ENCODE data around the gene CMTM5. TPM values are rescaled to one million over a fixed set of nuclear protein-coding genes. Genes with fewer than 3 reads are reported as not detected.
"Not testable (repeated sequence)": the region's sequence is repeated elsewhere in the genome, so short reads cannot be mapped to it uniquely, and the experiment has no call there.

The CMTM5 gene
- total RNA-seq, 2 experiments from 2014 or later = not detected

- POLR2A ChIA-PET = no interaction called here
- CTCF ChIA-PET = interaction anchor here (0.8 to 7.5 kb wide), 4 partner anchors 29 to 120 kb away, joined by 3 to 87 read pairs (median 4); partner anchors contain the start of gene SLC22A17
- Mint-ChIP-seq H3K27ac (no peak overlapping the region), H3K36me3 (ENCODE audit: low read depth) (no peaks in the 10 kb centered on the region), H3K27me3 (ENCODE audit: low read depth) (peaks cover 6% of the 10 kb centered on the region), H3K4me1 (ENCODE audit: low read depth) (peaks cover 2% of the 10 kb centered on the region), H3K9me3 (ENCODE audit: insufficient read depth) (no peaks in the 10 kb centered on the region), H3K4me3 (no peak overlapping the region)
- no peak for ATAC-seq
- DNase-seq = no peak
These were observed 5.0 kb downstream of the CMTM5 start for GRCh38 chr14:23381871-23382270.

DNA sequence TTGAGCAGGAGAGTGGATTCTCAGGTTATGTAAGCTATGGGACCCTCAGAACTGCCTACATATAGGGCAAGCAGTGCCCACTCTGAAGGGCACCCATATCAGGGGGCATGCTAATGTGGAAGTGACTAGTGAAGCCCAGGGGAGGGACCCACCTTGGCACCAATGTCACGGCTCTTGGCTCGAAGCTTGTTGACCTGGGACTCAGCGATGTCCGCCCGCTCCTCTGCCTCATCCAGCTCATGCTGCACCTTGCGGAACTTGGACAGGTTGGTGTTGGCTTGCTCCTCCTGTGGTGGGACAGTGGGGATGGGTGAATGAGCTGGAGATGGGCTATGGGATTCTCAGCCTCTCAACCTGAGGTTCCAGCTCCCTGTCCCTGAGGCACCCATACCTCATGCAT lies 5.4 kb downstream of the CMTM5 start:
- POLR2A ChIA-PET = no interaction called here
- no peaks in the 10 kb centered on the region for H3K9me3 Mint-ChIP-seq (ENCODE audit: insufficient read depth)
- no peak overlapping the region for H3K4me3 Mint-ChIP-seq
- H3K4me1 Mint-ChIP-seq (ENCODE audit: low read depth) = peaks cover 1% of the 10 kb centered on the region
- ATAC-seq = no peak
- DNase-seq = no peak
- CTCF ChIA-PET = interaction anchor here (0.8 to 7.5 kb wide), 5 partner anchors 29 to 120 kb away, joined by 3 to 87 read pairs (median 3); partner anchors contain the start of gene SLC22A17
- no peak overlapping the region for H3K27ac Mint-ChIP-seq
- H3K36me3 Mint-ChIP-seq (ENCODE audit: low read depth) = no peaks in the 10 kb centered on the region
- peaks cover 6% of the 10 kb centered on the region for H3K27me3 Mint-ChIP-seq (ENCODE audit: low read depth)

GRCh38 chr14:23382731-23383440 lies 6.0 kb downstream of the CMTM5 start:
- DNase-seq (no peak), ATAC-seq (no peak)
- CTCF ChIA-PET = interaction anchor here (0.8 to 7.5 kb wide), 5 partner anchors 30 to 121 kb away, joined by 3 to 87 read pairs (median 3); partner anchors contain the start of gene SLC22A17
- Mint-ChIP-seq H3K4me3 (no peak overlapping the region), H3K27ac (no peak overlapping the region), H3K4me1 (ENCODE audit: low read depth) (no peaks in the 10 kb centered on the region), H3K27me3 (ENCODE audit: low read depth) (peaks cover 6% of the 10 kb centered on the region), H3K9me3 (ENCODE audit: insufficient read depth) (no peaks in the 10 kb centered on the region), H3K36me3 (ENCODE audit: low read depth) (no peaks in the 10 kb centered on the region)
- POLR2A ChIA-PET = no interaction called here

DNA sequence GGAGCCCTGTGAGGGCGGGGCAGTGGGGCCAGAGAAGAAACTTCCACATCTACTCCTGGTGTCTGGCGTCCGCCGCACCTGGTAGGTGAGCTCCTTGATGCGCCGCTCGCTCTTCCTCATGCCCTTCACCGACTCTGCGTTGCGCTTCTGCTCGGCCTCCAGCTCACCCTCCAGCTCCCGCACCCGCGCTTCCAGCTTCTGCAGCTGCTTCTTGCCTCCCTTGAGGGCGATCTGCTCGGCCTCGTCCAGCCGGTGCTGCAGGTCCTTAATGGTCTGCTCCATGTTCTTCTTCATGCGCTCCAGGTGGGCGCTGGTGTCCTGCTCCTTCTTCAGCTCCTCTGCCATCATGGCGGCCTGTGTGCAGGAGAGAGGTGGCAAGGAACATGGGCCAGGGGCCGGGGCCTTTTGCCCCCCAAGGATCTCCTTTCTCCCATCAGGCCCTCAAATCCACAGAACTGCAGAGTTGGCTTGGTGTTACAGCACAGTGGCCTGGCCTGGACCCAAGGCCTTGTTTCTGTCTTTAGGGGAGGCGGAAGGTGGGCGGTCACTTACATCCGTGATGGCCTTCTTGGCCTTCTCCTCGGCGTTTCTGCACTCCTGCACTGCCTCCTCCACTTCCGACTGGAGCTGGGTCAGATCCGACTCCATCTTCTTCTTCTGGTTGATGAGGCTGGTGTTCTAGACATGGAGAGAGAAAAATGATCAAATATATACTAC lies 7.7 kb downstream of the CMTM5 start:
- Mint-ChIP-seq H3K27me3 (ENCODE audit: low read depth) (peaks cover 2% of the 10 kb centered on the region), H3K4me3 (no peak overlapping the region), H3K9me3 (ENCODE audit: insufficient read depth) (no peaks in the 10 kb centered on the region), H3K4me1 (ENCODE audit: low read depth) (no peaks in the 10 kb centered on the region), H3K27ac (no peak overlapping the region), H3K36me3 (ENCODE audit: low read depth) (no peaks in the 10 kb centered on the region)
- CTCF ChIA-PET = interaction anchor here (1.2 to 7.5 kb wide), 2 partner anchors 57 to 264 kb away, joined by 4 to 87 read pairs; no protein-coding TSS in a partner anchor
- DNase-seq (no peak), ATAC-seq (no peak)
- POLR2A ChIA-PET = no interaction called here

- POLR2A ChIA-PET = no interaction called here
- CTCF ChIA-PET = interaction anchor here (0.9 to 1.2 kb wide), 2 partner anchors 64 to 265 kb away, joined by 3 to 4 read pairs; partner anchors contain the start of gene PABPN1
These were observed 8.4 kb downstream of the CMTM5 start for GRCh38 chr14:23385244-23385641.

DNA sequence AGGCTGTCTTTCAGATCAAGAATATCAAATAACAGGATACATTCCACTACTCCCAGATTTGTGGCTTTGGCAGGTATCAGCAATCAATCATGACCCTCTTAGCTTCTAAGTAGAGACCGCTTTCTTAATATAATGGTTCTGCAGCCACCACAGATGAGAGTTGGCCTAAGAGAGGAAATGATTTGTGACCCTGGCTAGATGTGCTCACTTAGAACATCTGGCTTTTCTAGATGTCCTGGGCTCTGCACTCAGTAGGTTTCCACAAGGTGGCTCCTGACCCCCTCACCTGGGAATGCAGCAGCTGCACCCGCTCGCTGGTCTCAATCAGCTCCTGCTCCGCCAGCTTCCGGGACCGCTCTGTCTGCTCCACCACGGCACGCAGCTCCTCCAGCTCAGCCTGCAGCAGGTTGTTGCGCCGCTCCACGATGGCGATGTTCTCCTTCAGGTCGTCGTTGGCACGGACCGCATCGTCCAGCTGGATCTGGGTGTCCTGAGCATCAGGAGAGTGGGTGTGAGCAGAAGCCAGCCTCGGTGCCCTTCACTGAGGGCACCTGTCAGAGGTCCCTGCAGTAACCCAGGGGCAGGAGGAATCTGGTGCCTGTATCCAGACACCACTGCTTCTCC lies 8.9 kb downstream of the CMTM5 start:
- ChIA-PET POLR2A (no interaction called here), CTCF (interaction anchor here (0.9 to 1.2 kb wide), 2 partner anchors 64 to 265 kb away, joined by 3 to 4 read pairs; partner anchors contain the start of gene PABPN1)
- H3K27ac Mint-ChIP-seq = no peak overlapping the region

More at GRCh38 chr14:23385244-23385641, 8.4 kb downstream of the CMTM5 start:
- Mint-ChIP-seq H3K9me3 (ENCODE audit: insufficient read depth) (no peaks in the 10 kb centered on the region), H3K36me3 (ENCODE audit: low read depth) (no peaks in the 10 kb centered on the region), H3K4me1 (ENCODE audit: low read depth) (no peaks in the 10 kb centered on the region), H3K27ac (no peak overlapping the region), H3K27me3 (ENCODE audit: low read depth) (peaks cover 2% of the 10 kb centered on the region), H3K4me3 (no peak overlapping the region)
- no peak for DNase-seq
- no peak for ATAC-seq

DNA sequence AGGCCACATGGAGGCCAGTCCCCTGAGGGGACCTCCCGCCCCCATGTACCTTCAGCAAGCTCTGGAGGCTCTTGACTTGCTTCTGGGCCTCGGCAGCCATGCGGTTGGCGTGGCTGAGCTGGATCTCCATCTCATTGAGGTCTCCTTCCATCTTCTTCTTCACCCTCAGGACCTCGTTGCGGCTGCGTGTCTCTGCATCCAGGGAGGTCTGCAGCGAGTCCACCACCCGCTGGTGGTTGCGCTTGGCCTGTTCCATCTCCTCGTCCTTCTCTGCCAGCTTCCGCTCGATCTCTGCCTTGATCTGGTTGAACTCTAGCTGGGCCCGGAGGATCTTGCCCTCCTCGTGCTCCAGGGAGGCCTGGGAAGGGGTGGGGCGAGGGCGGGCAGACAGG lies 9.4 kb downstream of the CMTM5 start:
- H3K9me3 Mint-ChIP-seq (ENCODE audit: insufficient read depth); H3K36me3 Mint-ChIP-seq (ENCODE audit: low read depth); POLR2A ChIA-PET; H3K27me3 Mint-ChIP-seq (ENCODE audit: low read depth); ATAC-seq; H3K4me3 Mint-ChIP-seq; H3K4me1 Mint-ChIP-seq (ENCODE audit: low read depth); DNase-seq; CTCF ChIA-PET; H3K27ac Mint-ChIP-seq: not testable (repeated sequence)

More for the DNA sequence above, 8.9 kb downstream of the CMTM5 start:
- no peaks in the 10 kb centered on the region for H3K4me1 Mint-ChIP-seq (ENCODE audit: low read depth)
- peaks cover 2% of the 10 kb centered on the region for H3K27me3 Mint-ChIP-seq (ENCODE audit: low read depth)
- H3K9me3 Mint-ChIP-seq (ENCODE audit: insufficient read depth) = no peaks in the 10 kb centered on the region
- H3K36me3 Mint-ChIP-seq (ENCODE audit: low read depth) = no peaks in the 10 kb centered on the region
- DNase-seq (no peak), ATAC-seq (no peak)
- no peak overlapping the region for H3K4me3 Mint-ChIP-seq

- CTCF ChIA-PET = no interaction called here
- H3K9me3 Mint-ChIP-seq (ENCODE audit: insufficient read depth) = no peaks in the 10 kb centered on the region
- H3K27ac Mint-ChIP-seq = no peak overlapping the region
These were observed 10.2 kb downstream of the CMTM5 start for GRCh38 chr14:23386999-23387398.

DNA sequence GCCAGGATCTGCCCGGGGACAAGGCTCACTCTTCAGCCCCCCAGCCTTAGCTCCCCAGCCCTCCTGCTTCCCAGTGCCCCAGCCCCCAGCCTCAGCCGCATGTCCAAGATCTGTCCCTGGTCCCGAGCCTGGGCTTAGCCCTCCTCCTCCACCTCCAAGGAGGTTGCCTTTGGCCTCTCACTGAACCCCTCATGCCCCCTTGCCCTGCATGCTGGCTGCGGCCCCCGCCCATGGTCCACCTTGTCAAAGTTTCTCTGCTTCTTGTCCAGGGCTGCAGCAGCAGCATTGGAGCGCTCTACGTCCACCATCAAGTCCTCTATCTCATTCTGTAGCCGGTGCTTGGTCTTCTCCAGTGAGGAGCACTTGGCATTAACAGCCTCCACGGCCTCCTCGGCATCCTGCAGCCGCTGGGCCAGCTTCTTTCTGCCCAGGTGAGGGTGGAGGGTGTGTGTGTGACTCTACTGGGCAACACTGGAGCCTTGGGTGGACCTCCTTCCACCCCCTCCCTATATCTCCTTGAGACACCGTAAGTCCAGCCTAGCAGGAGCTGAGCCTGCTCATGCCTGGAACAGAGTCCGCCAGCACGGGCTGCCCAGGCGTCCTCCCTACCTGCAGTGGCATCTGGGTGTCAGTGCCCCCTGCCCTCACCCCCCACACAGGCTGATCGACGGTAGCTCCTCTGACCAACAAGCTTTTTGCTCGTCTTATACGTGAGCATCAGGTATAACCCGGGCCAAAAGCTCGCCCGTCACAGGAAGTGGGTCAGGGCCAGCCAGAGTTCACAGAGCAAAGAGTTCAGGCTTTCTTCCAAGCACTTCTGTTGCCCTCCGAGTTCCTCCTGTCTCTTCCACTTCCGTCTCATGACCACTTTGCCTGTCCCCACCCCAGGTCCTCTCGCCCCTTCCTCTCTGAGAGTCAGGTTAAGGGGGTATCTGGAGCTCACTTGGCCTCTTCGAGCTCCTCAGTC lies 11.4 kb downstream of the CMTM5 start:
- Mint-ChIP-seq H3K9me3 (ENCODE audit: insufficient read depth) (no peaks in the 10 kb centered on the region), H3K27ac (no peak overlapping the region), H3K36me3 (ENCODE audit: low read depth) (no peaks in the 10 kb centered on the region), H3K4me1 (ENCODE audit: low read depth) (no peaks in the 10 kb centered on the region), H3K4me3 (no peak overlapping the region), H3K27me3 (ENCODE audit: low read depth) (no peaks in the 10 kb centered on the region)
- no peak for DNase-seq
- ChIA-PET CTCF (no interaction called here), POLR2A (interaction anchor here (0.7 kb wide), 1 partner anchor 160 kb away, joined by 3 read pairs; no protein-coding TSS in a partner anchor)
- ATAC-seq = no peak

More at GRCh38 chr14:23386999-23387398, 10.2 kb downstream of the CMTM5 start:
- peaks cover 2% of the 10 kb centered on the region for H3K27me3 Mint-ChIP-seq (ENCODE audit: low read depth)
- POLR2A ChIA-PET = no interaction called here
- DNase-seq (no peak), ATAC-seq (no peak)
- H3K4me3 Mint-ChIP-seq = no peak overlapping the region
- H3K36me3 Mint-ChIP-seq (ENCODE audit: low read depth) = no peaks in the 10 kb centered on the region
- H3K4me1 Mint-ChIP-seq (ENCODE audit: low read depth) = no peaks in the 10 kb centered on the region

DNA sequence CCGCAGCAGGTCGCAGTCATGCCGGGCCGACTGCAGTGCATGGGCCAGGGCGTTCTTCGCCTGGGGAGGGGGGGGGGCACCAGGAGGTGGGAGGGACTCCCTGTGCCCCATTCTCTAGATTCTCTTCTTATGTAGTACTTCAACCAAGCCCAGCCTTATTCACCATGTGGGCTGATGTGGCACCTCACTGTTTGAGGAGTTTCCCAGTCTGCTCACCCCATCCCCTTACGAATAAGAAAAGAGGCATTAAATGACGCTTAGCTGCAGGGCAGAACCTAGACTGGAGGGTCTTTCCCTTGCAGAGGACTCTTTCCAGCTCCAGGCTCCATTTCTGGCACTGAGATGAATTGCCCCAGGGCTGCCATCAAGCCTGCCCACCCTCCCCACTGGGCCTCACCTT lies 12.2 kb downstream of the CMTM5 start:
- DNase-seq (no peak), ATAC-seq (no peak)
- no peaks in the 10 kb centered on the region for H3K27me3 Mint-ChIP-seq (ENCODE audit: low read depth)
- no peak overlapping the region for H3K27ac Mint-ChIP-seq
- H3K4me1 Mint-ChIP-seq (ENCODE audit: low read depth) = no peaks in the 10 kb centered on the region
- POLR2A ChIA-PET = interaction anchor here (0.7 kb wide), 1 partner anchor 225 kb away, joined by 3 read pairs; no protein-coding TSS in a partner anchor
- no peaks in the 10 kb centered on the region for H3K9me3 Mint-ChIP-seq (ENCODE audit: insufficient read depth)
- CTCF ChIA-PET = no interaction called here
- no peak overlapping the region for H3K4me3 Mint-ChIP-seq
- no peaks in the 10 kb centered on the region for H3K36me3 Mint-ChIP-seq (ENCODE audit: low read depth)

- Mint-ChIP-seq H3K27me3 (ENCODE audit: low read depth) (no peaks in the 10 kb centered on the region), H3K9me3 (ENCODE audit: insufficient read depth) (no peaks in the 10 kb centered on the region), H3K4me3 (no peak overlapping the region), H3K4me1 (ENCODE audit: low read depth) (no peaks in the 10 kb centered on the region), H3K36me3 (ENCODE audit: low read depth) (no peaks in the 10 kb centered on the region), H3K27ac (no peak overlapping the region)
- ChIA-PET CTCF (no interaction called here), POLR2A (interaction anchor here (0.7 kb wide), 1 partner anchor 226 kb away, joined by 3 read pairs; no protein-coding TSS in a partner anchor)
- ATAC-seq = no peak
- no peak for DNase-seq
These were observed 12.6 kb downstream of the CMTM5 start for GRCh38 chr14:23389396-23389795.
